HG02763 (cell line): ENCODE results near the gene FOXN3.
A peak's percentile ranks its signal among the peaks of the same experiment; 100 is the strongest.

Experiments used
- ATAC-seq: cut with Tn5 transposase; IDR thresholded peaks from one replicate; pipeline ENCODE4 v1.9.1; 2021; ENCODE audit warnings: mild to moderate bottlenecking, moderate library complexity; ENCODE audit not compliant: unreplicated experiment

The FOXN3 gene

GRCh38 chr14:89284333-89285058 is 132.5 kb downstream of the FOXN3 start:
- no peak for ATAC-seq

- peak; percentile 65 for ATAC-seq
Observed at GRCh38 chr14:89283327-89284060, 133.5 kb downstream of the FOXN3 start.

- no peak for ATAC-seq
Observed at GRCh38 chr14:89282191-89282590, 134.8 kb downstream of the FOXN3 start.

GRCh38 chr14:89280600-89280999 is 136.4 kb downstream of the FOXN3 start:
- no peak for ATAC-seq

GRCh38 chr14:89279649-89280232 is 137.3 kb downstream of the FOXN3 start:
- ATAC-seq, result no peak

GRCh38 chr14:89277203-89277602 is 139.8 kb downstream of the FOXN3 start:
- ATAC-seq, result no peak

GRCh38 chr14:89276424-89276975 is 140.5 kb downstream of the FOXN3 start:
- peak; percentile 98 for ATAC-seq

GRCh38 chr14:89270439-89271227 is 146.4 kb downstream of the FOXN3 start:
- ATAC-seq, result no peak

GRCh38 chr14:89269404-89269803 is 147.6 kb downstream of the FOXN3 start:
- no peak for ATAC-seq

- no peak for ATAC-seq
Observed at GRCh38 chr14:89268514-89268913, 148.5 kb downstream of the FOXN3 start.

- ATAC-seq, result no peak
Observed at GRCh38 chr14:89267656-89268055, 149.4 kb downstream of the FOXN3 start.

GRCh38 chr14:89267163-89267562 is 149.9 kb downstream of the FOXN3 start:
- ATAC-seq, result no peak

- ATAC-seq, result no peak
Observed at GRCh38 chr14:89266754-89267153, 150.3 kb downstream of the FOXN3 start.

GRCh38 chr14:89265234-89265633 is 151.8 kb downstream of the FOXN3 start:
- ATAC-seq, result no peak

GRCh38 chr14:89264196-89264800 is 152.7 kb downstream of the FOXN3 start:
- ATAC-seq, result no peak

- no peak for ATAC-seq
Observed at GRCh38 chr14:89262041-89262440, 155.0 kb downstream of the FOXN3 start.

- no peak for ATAC-seq
Observed at GRCh38 chr14:89260898-89261297, 156.1 kb downstream of the FOXN3 start.

- no peak for ATAC-seq
Observed at GRCh38 chr14:89259951-89260609, 157.0 kb downstream of the FOXN3 start.

GRCh38 chr14:89258728-89259273 is 158.2 kb downstream of the FOXN3 start:
- no peak for ATAC-seq

- no peak for ATAC-seq
Observed at GRCh38 chr14:89256951-89257350, 160.1 kb downstream of the FOXN3 start.
